GM12878 (cell line): Measurements from ENCODE around the gene RPS6KA3.

Experiments used
- TF ChIP-seq, protein P1 (sequence below): IDR thresholded peaks from 2 replicates; pipeline ENCODE4 v1.6.1; 2012; ENCODE audit warnings: mild to moderate bottlenecking, low read depth, low read length
- TF ChIP-seq, protein P2 (sequence below): IDR thresholded peaks from 2 replicates; pipeline ENCODE4 v1.6.1; 2011; ENCODE audit warnings: low read depth, low read length, improper control_type of control experiment, borderline replicate concordance
- TF ChIP-seq, protein P3 (sequence below): IDR thresholded peaks from 2 replicates; pipeline ENCODE4 v1.6.1; 2011; ENCODE audit warnings: mild to moderate bottlenecking, low read depth, low read length, moderate library complexity; ENCODE audit not compliant: insufficient replicate concordance

DNA sequence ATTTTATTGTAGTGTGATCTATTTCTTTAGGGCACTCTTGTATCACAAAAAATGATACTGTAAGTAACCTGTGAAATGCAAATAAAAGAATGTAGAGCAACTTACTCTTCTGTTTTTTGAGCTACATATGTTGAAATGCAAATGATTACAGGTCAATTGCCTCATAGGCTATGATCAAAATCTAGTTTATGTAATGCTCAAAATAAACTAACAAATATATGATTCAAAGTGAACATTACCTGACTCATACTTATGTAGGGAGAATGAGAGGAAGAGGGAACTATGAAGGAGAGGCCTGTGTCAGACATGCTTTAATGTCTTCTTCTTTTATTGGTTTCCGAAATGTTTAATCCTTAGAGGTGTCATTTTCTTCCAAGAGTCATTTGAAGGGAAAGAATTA, 5.0 kb upstream of the RPS6KA3 start:
- TF ChIP-seq, protein P1, sequence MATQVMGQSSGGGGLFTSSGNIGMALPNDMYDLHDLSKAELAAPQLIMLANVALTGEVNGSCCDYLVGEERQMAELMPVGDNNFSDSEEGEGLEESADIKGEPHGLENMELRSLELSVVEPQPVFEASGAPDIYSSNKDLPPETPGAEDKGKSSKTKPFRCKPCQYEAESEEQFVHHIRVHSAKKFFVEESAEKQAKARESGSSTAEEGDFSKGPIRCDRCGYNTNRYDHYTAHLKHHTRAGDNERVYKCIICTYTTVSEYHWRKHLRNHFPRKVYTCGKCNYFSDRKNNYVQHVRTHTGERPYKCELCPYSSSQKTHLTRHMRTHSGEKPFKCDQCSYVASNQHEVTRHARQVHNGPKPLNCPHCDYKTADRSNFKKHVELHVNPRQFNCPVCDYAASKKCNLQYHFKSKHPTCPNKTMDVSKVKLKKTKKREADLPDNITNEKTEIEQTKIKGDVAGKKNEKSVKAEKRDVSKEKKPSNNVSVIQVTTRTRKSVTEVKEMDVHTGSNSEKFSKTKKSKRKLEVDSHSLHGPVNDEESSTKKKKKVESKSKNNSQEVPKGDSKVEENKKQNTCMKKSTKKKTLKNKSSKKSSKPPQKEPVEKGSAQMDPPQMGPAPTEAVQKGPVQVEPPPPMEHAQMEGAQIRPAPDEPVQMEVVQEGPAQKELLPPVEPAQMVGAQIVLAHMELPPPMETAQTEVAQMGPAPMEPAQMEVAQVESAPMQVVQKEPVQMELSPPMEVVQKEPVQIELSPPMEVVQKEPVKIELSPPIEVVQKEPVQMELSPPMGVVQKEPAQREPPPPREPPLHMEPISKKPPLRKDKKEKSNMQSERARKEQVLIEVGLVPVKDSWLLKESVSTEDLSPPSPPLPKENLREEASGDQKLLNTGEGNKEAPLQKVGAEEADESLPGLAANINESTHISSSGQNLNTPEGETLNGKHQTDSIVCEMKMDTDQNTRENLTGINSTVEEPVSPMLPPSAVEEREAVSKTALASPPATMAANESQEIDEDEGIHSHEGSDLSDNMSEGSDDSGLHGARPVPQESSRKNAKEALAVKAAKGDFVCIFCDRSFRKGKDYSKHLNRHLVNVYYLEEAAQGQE = no peak
- TF ChIP-seq, protein P2, sequence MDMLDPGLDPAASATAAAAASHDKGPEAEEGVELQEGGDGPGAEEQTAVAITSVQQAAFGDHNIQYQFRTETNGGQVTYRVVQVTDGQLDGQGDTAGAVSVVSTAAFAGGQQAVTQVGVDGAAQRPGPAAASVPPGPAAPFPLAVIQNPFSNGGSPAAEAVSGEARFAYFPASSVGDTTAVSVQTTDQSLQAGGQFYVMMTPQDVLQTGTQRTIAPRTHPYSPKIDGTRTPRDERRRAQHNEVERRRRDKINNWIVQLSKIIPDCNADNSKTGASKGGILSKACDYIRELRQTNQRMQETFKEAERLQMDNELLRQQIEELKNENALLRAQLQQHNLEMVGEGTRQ = no peak
- TF ChIP-seq, protein P3, sequence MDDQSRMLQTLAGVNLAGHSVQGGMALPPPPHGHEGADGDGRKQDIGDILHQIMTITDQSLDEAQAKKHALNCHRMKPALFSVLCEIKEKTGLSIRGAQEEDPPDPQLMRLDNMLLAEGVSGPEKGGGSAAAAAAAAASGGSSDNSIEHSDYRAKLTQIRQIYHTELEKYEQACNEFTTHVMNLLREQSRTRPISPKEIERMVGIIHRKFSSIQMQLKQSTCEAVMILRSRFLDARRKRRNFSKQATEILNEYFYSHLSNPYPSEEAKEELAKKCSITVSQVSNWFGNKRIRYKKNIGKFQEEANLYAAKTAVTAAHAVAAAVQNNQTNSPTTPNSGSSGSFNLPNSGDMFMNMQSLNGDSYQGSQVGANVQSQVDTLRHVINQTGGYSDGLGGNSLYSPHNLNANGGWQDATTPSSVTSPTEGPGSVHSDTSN = no peak
